CD4-positive, CD25-positive, alpha-beta regulatory T cell (primary cell): ENCODE results near the gene TPR. TPM values are rescaled to one million over a fixed set of nuclear protein-coding genes. Genes with fewer than 3 reads are reported as not detected.
"Not testable (repeated sequence)": the region's sequence is repeated elsewhere in the genome, so short reads cannot be mapped to it uniquely, and the experiment has no call there.

Experiments
- ATAC-seq, 2 donors: fragments of 150-1000 bp; cut with Tn5 transposase; one replicate each; pipeline ENCODE4 v1.10.0; 2021; ENCODE audit warnings: low read depth in 2 of 2, moderate number of reproducible peaks in 2 of 2, moderate library complexity in 1 of 2
- DNase-seq, 3 donors: peaks; one replicate each; pipeline versions ENCODE4 v3.0.0 to v3.0.0-alpha.2; 2012 to 2022; ENCODE audit warnings: mixed read lengths in 1 of 3
- H3K27ac ChIP-seq: one replicate; pipeline ENCODE4 v1.7.0; 2013; ENCODE audit warnings: mild to moderate bottlenecking, low read length; ENCODE audit not compliant: insufficient read depth, poor library complexity, severe bottlenecking
- H3K27me3 ChIP-seq: one replicate; pipeline ENCODE4 v1.7.0; 2013; ENCODE audit warnings: low read length; ENCODE audit not compliant: control insufficient read depth, insufficient read depth
- H3K36me3 ChIP-seq: one replicate; pipeline ENCODE4 v1.7.0; 2013; ENCODE audit warnings: mild to moderate bottlenecking, low read length, moderate library complexity; ENCODE audit not compliant: control insufficient read depth, insufficient read depth
- H3K4me1 ChIP-seq: 2 replicates; pipeline ENCODE4 v1.7.0; 2013; ENCODE audit warnings: mild to moderate bottlenecking, low read length; ENCODE audit not compliant: insufficient read depth, control insufficient read depth, poor library complexity, severe bottlenecking
- H3K4me3 ChIP-seq: one replicate; pipeline ENCODE4 v1.7.0; 2013; ENCODE audit warnings: low read depth, mild to moderate bottlenecking, low read length, moderate library complexity
- H3K9me3 ChIP-seq, 2 experiments: 1 replicate in 1 of 2; 2 replicates in 1 of 2; pipeline ENCODE4 v1.7.0; 2013; ENCODE audit warnings: low read length in 2 of 2, mild to moderate bottlenecking in 1 of 2, moderate library complexity in 1 of 2; ENCODE audit not compliant: control insufficient read depth in 2 of 2
- H3K27ac Mint-ChIP-seq, 3 donors: one replicate each; pipeline ENCODE4 v1.8.0; 2020 to 2022; ENCODE audit warnings: mild to moderate bottlenecking in 3 of 3, mixed read lengths in 3 of 3, moderate library complexity in 2 of 3
- H3K27me3 Mint-ChIP-seq: one replicate; pipeline ENCODE4 v1.8.0; 2022; ENCODE audit warnings: mild to moderate bottlenecking, mixed read lengths
- H3K36me3 Mint-ChIP-seq: one replicate; pipeline ENCODE4 v1.8.0; 2020; ENCODE audit warnings: mixed read lengths
- H3K4me1 Mint-ChIP-seq, 4 donors: one replicate each; pipeline ENCODE4 v1.8.0; 2020 to 2022; ENCODE audit warnings: mixed read lengths in 4 of 4, mild to moderate bottlenecking in 1 of 4
- H3K4me3 Mint-ChIP-seq, 4 donors: one replicate each; pipeline ENCODE4 v1.8.0; 2020 to 2022; ENCODE audit warnings: mild to moderate bottlenecking in 4 of 4, mixed read lengths in 4 of 4, moderate library complexity in 3 of 4
- H3K9me3 Mint-ChIP-seq, 7 donors: one replicate each; pipeline ENCODE4 v1.8.0; 2020 to 2022; ENCODE audit warnings: mixed read lengths in 7 of 7, mild to moderate bottlenecking in 3 of 7, moderate library complexity in 2 of 7
- polyA plus RNA-seq, 4 donors: library from polyadenylated mRNA; unstranded; fragments of 300-500 nt; fragmentation: Illumina TruSeq; gene quantifications; one replicate each; pipeline ENCODE4 v1.2.3, GENCODE V29; 2021
- total RNA-seq: library from RNA; stranded (reverse); gene quantifications from one replicate; pipeline ENCODE4 v1.2.3, GENCODE V29; 2022

TPR gene
- total and polyA plus RNA-seq, 5 donors from 2014 or later: 94.4 to 208 (median 118) TPM

DNA sequence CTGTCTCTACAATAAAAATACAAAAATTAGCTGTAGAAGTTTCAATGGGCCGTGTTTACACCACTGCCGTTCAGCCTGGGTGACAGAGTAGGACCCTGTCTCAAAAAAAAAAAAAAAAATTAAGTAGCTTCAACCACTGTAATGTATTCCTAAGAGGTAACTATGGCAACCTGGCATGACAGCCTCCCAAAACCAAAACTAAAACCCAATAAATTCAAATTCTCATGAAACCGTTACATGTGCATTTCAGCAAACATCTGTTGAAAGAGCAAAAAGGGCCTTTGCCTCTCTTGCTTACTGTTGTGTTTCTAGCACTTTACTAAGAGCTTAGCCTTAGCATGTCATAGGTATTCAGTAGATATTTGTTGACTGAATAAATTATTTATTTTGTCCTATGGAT, 34.0 kb upstream of the TPR start:
- no peaks in the 10 kb centered on the region for H3K9me3 ChIP-seq
- DNase-seq: peak in 1 of 3 donors; percentile 39
- ATAC-seq: no peak

GRCh38 chr1:186404454-186405051, 29.5 kb upstream of the TPR start:
- no peaks in the 10 kb centered on the region for H3K9me3 Mint-ChIP-seq
- H3K36me3 ChIP-seq: peaks cover 46% of the 10 kb centered on the region
- peaks cover 4% of the 10 kb centered on the region for H3K4me1 ChIP-seq
- H3K9me3 ChIP-seq: no peaks in the 10 kb centered on the region
- peak overlapping the region; percentile 16 for H3K4me3 ChIP-seq
- H3K27ac Mint-ChIP-seq: peak overlapping the region in 1 of 3 donors; percentile 40
- ATAC-seq: peak; percentile 87 to 93
- no peaks in the 10 kb centered on the region for H3K27me3 ChIP-seq
- no peak overlapping the region for H3K4me3 Mint-ChIP-seq
- DNase-seq: peak in 2 of 3 donors; percentile 67 to 79
- no peaks in the 10 kb centered on the region for H3K27me3 Mint-ChIP-seq
- H3K27ac ChIP-seq: peak overlapping the region; percentile 60
- peaks cover 38% of the 10 kb centered on the region for H3K36me3 Mint-ChIP-seq
- peaks cover 7 to 10% (median 9%) of the 10 kb centered on the region in 4 donors for H3K4me1 Mint-ChIP-seq

More for the DNA sequence above, 34.0 kb upstream of the TPR start:
- Histone ChIP-seq H3K27ac (no peak overlapping the region), H3K36me3 (peaks cover 46% of the 10 kb centered on the region), H3K4me3 (no peak overlapping the region), H3K4me1 (peaks cover 4% of the 10 kb centered on the region), H3K27me3 (no peaks in the 10 kb centered on the region)
- Mint-ChIP-seq H3K4me1 (peaks cover 5 to 9% (median 7%) of the 10 kb centered on the region in 4 donors), H3K27me3 (no peaks in the 10 kb centered on the region), H3K9me3 (no peaks in the 10 kb centered on the region), H3K4me3 (no peak overlapping the region), H3K27ac (no peak overlapping the region), H3K36me3 (peaks cover 27% of the 10 kb centered on the region)

DNA sequence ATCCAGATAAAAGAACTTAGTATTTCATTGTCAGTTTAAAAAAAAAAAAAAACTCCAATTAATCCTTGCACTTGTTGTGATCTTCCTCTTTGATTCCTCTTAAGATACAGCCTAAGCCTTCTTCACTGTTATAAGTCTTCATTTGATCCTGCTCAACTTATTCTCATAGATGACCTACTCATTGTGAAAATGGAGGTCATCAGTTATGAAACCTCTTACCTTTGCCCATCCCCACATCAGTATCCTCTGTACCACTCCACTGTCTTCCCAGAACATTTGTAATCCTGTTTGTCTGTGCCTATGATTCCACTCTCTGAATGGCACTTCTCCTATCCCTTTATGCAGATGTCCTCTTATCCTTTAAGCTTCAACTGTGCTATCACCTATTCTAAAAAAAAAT, 28.6 kb upstream of the TPR start:
- Histone ChIP-seq H3K9me3 (no peaks in the 10 kb centered on the region), H3K27me3 (no peaks in the 10 kb centered on the region), H3K27ac (no peak overlapping the region), H3K4me1 (peaks cover 4% of the 10 kb centered on the region), H3K4me3 (no peak overlapping the region), H3K36me3 (peaks cover 49% of the 10 kb centered on the region)
- ATAC-seq (no peak), DNase-seq (no peak)
- Mint-ChIP-seq H3K36me3 (peaks cover 41% of the 10 kb centered on the region), H3K27ac (no peak overlapping the region), H3K4me1 (peaks cover 7 to 10% (median 9%) of the 10 kb centered on the region in 4 donors), H3K9me3 (no peaks in the 10 kb centered on the region), H3K4me3 (no peak overlapping the region), H3K27me3 (no peaks in the 10 kb centered on the region)

GRCh38 chr1:186401446-186401845, 26.4 kb upstream of the TPR start:
- not testable (repeated sequence) for H3K4me3 ChIP-seq, ATAC-seq, H3K27me3 Mint-ChIP-seq, H3K4me3 Mint-ChIP-seq, H3K4me1 Mint-ChIP-seq, H3K9me3 Mint-ChIP-seq, H3K4me1 ChIP-seq, H3K9me3 ChIP-seq, DNase-seq, H3K27me3 ChIP-seq, H3K27ac ChIP-seq
- Mint-ChIP-seq H3K36me3 (peaks cover 29% of the 10 kb centered on the region), H3K27ac (peak overlapping the region in 2 of 3 donors; percentile 49 to 57)
- peaks cover 49% of the 10 kb centered on the region for H3K36me3 ChIP-seq

- not testable (repeated sequence) for H3K27ac ChIP-seq, H3K9me3 Mint-ChIP-seq, H3K27me3 Mint-ChIP-seq, ATAC-seq, H3K27me3 ChIP-seq, H3K4me3 Mint-ChIP-seq, DNase-seq, H3K4me1 ChIP-seq, H3K9me3 ChIP-seq, H3K4me3 ChIP-seq
- H3K27ac Mint-ChIP-seq: peak overlapping the region in 1 of 3 donors; percentile 59
- H3K4me1 Mint-ChIP-seq: peaks cover 8 to 19% (median 12%) of the 10 kb centered on the region in 4 donors
- H3K36me3 Mint-ChIP-seq: peaks cover 22% of the 10 kb centered on the region
- peaks cover 63% of the 10 kb centered on the region for H3K36me3 ChIP-seq
Observed at GRCh38 chr1:186392711-186393110, 17.7 kb upstream of the TPR start.

- peak in 1 of 2 donors; percentile 8 for ATAC-seq
- peaks cover 58% of the 10 kb centered on the region for H3K36me3 ChIP-seq
Observed at GRCh38 chr1:186391841-186392240, 16.8 kb upstream of the TPR start.

DNA sequence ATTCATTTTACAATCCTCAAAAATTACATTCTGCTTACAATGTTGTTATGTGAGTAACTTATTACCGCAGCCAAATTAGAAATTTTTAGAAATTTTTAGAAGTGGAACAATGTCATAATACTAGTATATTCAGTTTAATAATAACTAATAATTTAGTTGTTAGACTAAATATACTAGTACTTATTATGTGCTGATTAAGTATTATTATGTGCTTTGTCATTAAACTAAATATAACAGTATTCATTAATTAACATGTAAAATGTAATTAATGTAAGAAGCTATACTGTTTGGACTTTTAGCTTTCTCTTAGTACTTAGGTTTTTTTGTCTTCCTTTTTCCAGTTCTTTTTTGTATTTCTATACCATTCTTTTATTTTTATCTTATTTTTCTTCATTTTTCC, 15.9 kb upstream of the TPR start:
- H3K4me3 ChIP-seq: no peak overlapping the region
- DNase-seq: no peak
- Mint-ChIP-seq H3K27ac (no peak overlapping the region), H3K36me3 (peaks cover 26% of the 10 kb centered on the region), H3K9me3 (no peaks in the 10 kb centered on the region), H3K4me1 (peaks cover 8 to 19% (median 12%) of the 10 kb centered on the region in 4 donors), H3K27me3 (no peaks in the 10 kb centered on the region), H3K4me3 (no peak overlapping the region)
- peak overlapping the region; percentile 56 for H3K27ac ChIP-seq
- no peaks in the 10 kb centered on the region for H3K9me3 ChIP-seq
- peaks cover 51% of the 10 kb centered on the region for H3K36me3 ChIP-seq
- peaks cover 4% of the 10 kb centered on the region for H3K4me1 ChIP-seq
- no peak for ATAC-seq
- no peaks in the 10 kb centered on the region for H3K27me3 ChIP-seq

More at GRCh38 chr1:186391841-186392240, 16.8 kb upstream of the TPR start:
- Histone ChIP-seq H3K4me1 (peaks cover 4% of the 10 kb centered on the region), H3K27ac (peak overlapping the region; percentile 56), H3K9me3 (no peaks in the 10 kb centered on the region), H3K4me3 (peak overlapping the region; percentile 42), H3K27me3 (no peaks in the 10 kb centered on the region)
- peak overlapping the region in 2 of 4 donors; percentile 15 to 39 for H3K4me3 Mint-ChIP-seq
- no peaks in the 10 kb centered on the region for H3K27me3 Mint-ChIP-seq
- peaks cover 8 to 19% (median 12%) of the 10 kb centered on the region in 4 donors for H3K4me1 Mint-ChIP-seq
- H3K9me3 Mint-ChIP-seq: no peaks in the 10 kb centered on the region
- DNase-seq: peak in 2 of 3 donors; percentile 30 to 67
- peaks cover 27% of the 10 kb centered on the region for H3K36me3 Mint-ChIP-seq
- peak overlapping the region; percentile 38 to 75 (median 59) for H3K27ac Mint-ChIP-seq
